Dermis blood vessel endothelial cell (primary cell): ENCODE measurements around the gene ZCCHC14. TPM values are rescaled to one million over a fixed set of nuclear protein-coding genes. Genes with fewer than 3 reads are reported as not detected.
"Not testable (repeated sequence)": the region's sequence is repeated elsewhere in the genome, so short reads cannot be mapped to it uniquely, and the experiment has no call there.

Source experiments
- DNase-seq: peaks from one replicate; pipeline ENCODE4 v3.0.0; 2010
- total RNA-seq: library from RNA; depleted of rRNA; stranded (reverse); fragments of >200 nt; gene quantifications from 2 replicates; pipeline ENCODE4 v1.2.3, GENCODE V29; 2014

Gene ZCCHC14
- total RNA-seq, 1 donor from 2014 or later = 7.5 TPM

DNA sequence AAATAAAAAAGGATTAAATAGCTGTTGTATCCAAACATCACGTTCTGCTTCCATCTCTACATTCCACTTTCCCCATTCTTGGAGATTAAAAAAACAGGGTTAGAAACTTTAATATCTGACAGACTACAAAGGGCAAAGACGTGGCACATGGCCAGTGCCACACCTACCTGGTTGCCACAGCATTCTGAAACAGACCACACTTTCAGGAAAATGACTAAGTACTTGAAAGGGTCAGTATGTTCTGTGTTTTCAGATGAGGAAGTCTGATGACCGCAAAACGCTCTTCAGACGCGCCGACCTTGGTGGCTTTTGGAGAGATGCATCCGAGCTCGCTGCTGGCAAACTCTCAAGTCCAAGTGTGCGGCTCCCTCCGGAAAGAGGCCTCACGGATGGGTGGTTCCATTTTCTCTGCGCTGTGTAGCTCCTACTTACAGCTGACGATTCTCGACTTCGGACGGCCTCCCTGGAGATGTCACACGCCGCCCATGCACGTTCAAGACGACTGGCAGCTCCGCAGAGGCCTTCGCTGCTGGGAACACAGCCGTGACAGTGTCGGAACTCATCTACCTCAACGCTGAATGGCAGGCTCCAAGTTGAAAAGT, 85.2 kb downstream of the ZCCHC14 start:
- DNase-seq = peak; percentile 98

GRCh38 chr16:87406495-87407088, 86.2 kb downstream of the ZCCHC14 start:
- no peak for DNase-seq

- no peak for DNase-seq
Observed at GRCh38 chr16:87404764-87405625, 87.8 kb downstream of the ZCCHC14 start.

DNA sequence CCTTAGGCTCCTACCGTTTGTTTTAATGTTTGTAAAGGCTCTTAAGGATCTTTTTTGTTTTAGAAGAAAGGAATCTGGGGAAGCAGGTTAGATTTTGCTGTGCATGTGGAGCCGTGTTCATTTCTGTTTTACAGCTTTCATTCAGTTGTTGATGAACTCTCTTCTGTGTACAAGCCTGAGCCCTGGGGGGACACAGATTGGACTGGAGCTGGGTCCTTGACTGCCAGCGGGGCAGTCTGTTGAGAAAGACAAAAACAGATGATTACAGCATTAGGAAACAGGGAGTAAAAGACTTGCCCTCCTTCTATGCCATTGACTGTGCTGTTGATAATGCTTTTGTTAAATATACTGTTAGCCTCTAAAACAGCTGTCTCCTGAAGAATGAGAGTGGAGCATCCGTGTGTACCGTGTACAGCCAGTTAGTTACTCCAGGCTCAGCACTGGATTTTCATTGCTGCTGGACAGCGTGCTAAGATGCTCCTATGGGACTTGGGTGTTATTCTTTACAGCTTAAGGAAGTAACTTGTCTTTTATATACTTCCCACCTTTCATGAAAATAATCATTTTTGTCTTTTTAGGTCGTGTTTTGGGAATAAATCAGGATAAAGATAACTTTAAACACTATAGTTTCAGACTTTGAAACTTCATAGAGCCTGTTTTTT, 97.5 kb downstream of the ZCCHC14 start:
- DNase-seq = no peak

- no peak for DNase-seq
Observed at GRCh38 chr16:87393680-87394055, 99.2 kb downstream of the ZCCHC14 start.

- peak; percentile 63 for DNase-seq
Observed at GRCh38 chr16:87392821-87393679, 99.8 kb downstream of the ZCCHC14 start.

GRCh38 chr16:87391950-87392820, 100.6 kb downstream of the ZCCHC14 start, which contains the start of gene MAP1LC3B:
TSS of gene MAP1LC3B (plus strand) at chr16:87392336. CDS start at chr16:87392428, 92 bp downstream.
- DNase-seq = peak; percentile 98

DNA sequence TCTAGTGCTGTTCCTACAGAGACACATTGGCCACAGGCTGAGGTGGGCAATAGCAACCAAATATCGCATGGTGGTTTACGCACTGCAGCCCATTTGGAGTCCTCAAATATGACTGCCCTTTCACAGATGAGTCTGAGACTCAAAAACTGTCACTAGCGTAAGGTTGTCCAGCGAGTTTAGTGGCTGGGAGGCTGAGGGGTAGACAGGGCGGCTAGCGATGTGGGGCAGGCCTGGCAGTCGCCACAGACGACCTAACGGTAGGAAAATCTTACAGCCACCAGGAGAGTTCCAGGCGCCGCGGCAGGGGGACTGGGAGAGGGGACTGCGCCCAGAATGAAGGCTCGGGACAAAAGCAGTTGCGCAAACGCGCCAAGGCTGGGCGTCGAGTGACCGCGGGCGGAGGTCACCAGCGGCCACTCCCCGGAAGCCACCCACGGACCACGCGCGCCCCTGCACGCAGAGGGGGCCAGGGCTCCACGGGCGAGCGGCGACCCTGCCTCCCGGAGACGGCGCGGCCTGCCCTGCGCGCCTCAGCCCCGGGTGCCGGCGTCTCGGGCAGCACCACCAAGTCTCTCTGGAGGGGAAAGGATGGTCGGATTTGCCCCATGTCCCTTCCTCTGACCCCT, 101.4 kb downstream of the ZCCHC14 start:
- peak; percentile 45 for DNase-seq

GRCh38 chr16:87390641-87391323, 102.0 kb downstream of the ZCCHC14 start:
- DNase-seq = no peak

GRCh38 chr16:87389914-87390313, 102.9 kb downstream of the ZCCHC14 start:
- not testable (repeated sequence) for DNase-seq

DNA sequence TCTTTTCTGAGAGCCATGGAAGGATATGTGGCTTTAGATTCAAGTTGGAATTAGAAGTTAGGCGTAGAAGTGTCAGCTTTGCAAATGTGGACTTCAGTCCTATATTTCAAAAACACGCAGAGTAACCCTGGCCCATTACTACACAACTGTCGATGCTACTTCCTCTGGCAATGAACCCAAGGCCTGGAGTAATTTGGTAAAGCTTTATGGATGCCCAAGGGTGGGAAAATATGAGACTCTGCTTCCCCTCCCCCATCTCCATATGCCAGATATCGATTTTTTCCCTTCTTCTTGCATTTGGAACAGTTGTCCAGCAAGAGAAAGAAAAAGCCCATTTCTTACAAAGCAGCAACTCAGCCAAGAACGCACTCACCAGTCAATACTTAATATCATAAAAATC, 103.6 kb downstream of the ZCCHC14 start:
- no peak for DNase-seq

DNA sequence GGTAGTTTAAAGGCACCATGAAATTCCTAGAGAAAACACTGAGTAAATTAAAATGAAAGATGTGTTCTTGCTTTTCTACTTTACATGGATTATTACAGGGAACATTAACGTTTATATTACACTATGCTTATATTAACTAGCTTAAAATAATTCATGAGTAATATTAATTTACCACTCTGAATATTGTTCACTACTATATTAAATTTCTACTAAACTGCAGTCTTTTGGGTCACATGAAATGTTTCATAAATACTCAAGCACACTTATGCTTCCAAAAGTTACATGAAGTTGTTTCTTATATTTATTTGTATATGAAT, 104.0 kb downstream of the ZCCHC14 start:
- DNase-seq = no peak

GRCh38 chr16:87387942-87388817, 104.6 kb downstream of the ZCCHC14 start:
- DNase-seq = peak; percentile 100

GRCh38 chr16:87384875-87385167, 108.0 kb downstream of the ZCCHC14 start:
- DNase-seq = not testable (repeated sequence)

GRCh38 chr16:87384162-87384874, 108.5 kb downstream of the ZCCHC14 start:
- DNase-seq = no peak

DNA sequence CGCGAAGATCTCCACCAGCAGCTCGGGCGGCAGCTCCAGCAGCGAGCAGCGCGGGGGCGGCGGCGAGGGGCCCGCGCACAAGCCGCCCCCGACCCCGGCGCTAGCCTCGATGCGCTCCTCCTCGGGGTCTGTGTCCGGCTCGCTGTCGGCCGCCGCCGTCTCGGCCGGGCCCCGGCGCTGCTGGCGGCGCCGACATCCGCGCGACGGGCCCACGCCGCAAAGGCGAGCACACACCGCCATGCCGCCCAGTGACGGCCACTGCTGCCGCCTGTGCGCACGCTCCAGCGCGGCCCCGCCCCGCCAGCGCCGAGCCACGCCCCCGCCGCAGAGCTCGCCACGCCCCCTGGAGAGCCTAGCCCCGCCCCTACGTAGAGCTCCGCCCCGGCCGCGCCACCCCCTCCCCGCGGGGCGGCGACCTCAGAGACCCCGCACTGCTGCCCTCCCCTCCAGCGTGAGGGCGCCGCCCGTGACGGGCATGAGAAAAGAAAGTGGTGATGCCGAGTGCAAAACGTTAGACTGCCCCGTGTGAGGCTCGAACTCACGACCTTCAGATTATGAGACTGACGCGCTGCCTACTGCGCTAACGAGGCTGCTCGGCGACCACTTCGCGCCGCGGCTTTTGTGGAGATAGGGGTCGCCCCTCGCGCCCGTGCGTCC, 109.2 kb downstream of the ZCCHC14 start, which contains the start of gene FBXO31:
FBXO31 (minus strand) TSS at position 272 of the 657 bp plus-strand sequence; CDS start at position 240, 32 bp downstream.
- DNase-seq = peak; percentile 91

GRCh38 chr16:87382023-87382785, 110.6 kb downstream of the ZCCHC14 start:
- DNase-seq = no peak
